LNCaP clone FGC (cell line): ENCODE results near the gene PYGB.
A peak's percentile ranks its signal among the peaks of the same experiment; 100 is the strongest.

Experiments used
- DNase-seq: peaks from one replicate; pipeline ENCODE4 v3.0.0-alpha.2; 2011; ENCODE audit warnings: low read depth
- H3K4me3 ChIP-seq: 2 replicates; pipeline ENCODE4 v1.5.1; 2011; ENCODE audit warnings: mild to moderate bottlenecking, low read depth, low read length, control low read depth
- TF ChIP-seq, protein P1 (sequence below): IDR thresholded peaks from 2 replicates; pipeline ENCODE4 v1.5.1; 2012; ENCODE audit warnings: mild to moderate bottlenecking; ENCODE audit not compliant: control insufficient read depth, insufficient read depth; ENCODE audit errors: extremely low read depth

PYGB gene

DNA sequence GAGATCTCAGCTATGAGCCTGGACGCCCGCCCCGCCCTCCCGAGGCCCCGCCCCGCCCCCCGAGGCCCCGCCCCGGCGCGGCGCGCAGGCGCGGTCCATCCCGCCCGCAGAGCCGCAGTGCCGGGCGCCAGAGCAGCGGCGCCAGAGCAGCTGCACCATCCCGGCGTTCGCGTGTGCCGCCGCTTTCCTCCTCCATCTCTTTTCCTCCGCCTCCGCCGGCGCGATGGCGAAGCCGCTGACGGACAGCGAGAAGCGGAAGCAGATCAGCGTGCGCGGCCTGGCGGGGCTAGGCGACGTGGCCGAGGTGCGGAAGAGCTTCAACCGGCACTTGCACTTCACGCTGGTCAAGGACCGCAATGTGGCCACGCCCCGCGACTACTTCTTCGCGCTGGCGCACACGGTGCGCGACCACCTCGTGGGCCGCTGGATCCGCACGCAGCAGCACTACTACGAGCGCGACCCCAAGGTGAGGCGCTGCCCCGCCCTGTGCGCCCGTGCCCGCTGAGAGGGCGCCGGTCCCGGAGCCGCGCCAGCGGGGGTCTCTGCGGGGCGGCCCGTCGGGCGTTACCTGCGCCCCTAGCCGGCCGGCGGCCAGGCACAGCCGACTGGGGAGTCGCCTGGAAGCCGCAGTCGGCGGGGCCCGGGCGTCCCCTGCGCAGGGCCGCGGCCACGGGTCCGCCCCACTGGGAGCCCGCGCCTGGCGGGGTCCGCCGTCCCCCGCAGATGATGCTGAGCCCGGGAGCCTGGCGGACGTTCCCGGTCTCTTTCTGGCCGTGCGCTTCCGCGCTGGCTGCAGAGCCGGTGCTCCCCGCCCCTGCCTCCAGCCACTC is at the start of gene PYGB:
Gene PYGB (plus strand): TSS at position 130 of the 830 bp plus-strand sequence. CDS start 94 bp downstream, at position 224.
- no peak for DNase-seq
- TF ChIP-seq, protein P1, sequence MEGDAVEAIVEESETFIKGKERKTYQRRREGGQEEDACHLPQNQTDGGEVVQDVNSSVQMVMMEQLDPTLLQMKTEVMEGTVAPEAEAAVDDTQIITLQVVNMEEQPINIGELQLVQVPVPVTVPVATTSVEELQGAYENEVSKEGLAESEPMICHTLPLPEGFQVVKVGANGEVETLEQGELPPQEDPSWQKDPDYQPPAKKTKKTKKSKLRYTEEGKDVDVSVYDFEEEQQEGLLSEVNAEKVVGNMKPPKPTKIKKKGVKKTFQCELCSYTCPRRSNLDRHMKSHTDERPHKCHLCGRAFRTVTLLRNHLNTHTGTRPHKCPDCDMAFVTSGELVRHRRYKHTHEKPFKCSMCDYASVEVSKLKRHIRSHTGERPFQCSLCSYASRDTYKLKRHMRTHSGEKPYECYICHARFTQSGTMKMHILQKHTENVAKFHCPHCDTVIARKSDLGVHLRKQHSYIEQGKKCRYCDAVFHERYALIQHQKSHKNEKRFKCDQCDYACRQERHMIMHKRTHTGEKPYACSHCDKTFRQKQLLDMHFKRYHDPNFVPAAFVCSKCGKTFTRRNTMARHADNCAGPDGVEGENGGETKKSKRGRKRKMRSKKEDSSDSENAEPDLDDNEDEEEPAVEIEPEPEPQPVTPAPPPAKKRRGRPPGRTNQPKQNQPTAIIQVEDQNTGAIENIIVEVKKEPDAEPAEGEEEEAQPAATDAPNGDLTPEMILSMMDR = no peak
- H3K4me3 ChIP-seq = peak within 1 kb of the TSS; percentile 75

DNA sequence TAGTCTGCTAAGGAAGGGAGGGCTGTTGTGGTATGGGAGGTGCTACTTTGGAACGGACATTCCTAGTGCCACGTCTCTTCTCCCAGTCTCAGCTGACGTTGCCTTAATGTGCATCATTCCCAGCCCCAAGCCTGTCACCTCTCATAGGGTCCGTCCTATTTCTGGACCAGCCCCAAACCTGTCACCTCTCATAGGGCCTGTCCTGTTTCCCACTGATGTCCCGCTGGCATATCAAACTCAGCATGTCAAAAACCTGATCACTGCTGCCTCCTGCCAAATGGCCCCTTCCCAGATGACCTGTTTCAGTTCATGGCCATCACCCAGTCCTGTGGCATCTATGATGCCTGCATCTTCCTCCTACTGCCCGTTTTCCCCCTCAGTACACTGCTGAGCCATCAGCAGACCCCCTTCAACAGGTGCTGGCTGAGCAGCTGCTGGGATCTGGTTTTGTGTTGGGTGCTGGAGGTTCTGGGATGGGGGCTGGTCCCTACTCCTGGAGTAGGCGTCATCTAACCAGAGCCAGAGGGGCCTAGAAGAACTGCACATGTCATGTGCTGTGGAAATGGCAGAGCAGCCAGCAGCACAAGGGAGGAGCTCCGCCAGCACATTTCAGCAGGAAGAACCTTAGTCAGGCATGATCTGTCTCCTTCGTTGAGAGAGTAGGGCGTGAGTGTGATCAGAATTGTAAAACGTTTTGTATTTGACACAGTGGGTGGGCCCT is 49.1 kb upstream of the PYGB start:
- no peak overlapping the region for H3K4me3 ChIP-seq
- DNase-seq = no peak
- TF ChIP-seq, protein P1 = no peak

DNA sequence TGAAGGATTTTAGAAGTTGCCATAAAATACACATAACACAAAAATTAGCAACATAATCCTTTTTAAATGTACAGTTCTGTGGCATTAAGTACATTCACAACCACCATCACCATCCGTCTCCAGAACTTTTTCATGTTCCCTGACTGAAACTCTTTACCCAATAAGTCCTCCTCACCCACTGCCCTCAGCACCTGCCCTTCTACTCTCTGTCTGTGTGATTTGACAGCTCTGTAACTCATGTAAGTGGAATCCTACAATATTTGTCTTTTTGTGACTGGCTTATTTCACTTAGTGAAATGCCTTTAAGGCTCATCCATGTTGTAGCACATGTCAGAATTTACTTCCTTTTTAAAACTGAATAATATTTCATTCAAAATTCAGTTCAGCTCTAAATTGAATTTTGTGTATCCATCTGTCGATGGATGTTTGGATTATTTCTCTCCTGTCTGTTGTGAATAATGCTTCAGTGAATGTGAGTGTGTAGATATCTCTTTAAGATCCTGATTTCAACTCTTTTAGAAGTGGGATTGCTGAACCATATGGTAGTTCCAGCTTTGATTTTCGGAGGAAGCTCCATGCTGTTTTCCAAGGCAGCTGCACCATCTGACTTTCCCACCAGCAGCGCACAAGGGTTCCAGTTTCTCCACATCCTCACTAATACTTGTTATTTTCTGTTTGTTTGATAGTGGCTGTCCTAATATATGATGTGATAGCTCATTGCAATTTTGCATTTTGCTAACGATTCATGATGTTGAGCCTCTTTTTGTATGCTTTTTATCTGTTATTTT is 48.2 kb upstream of the PYGB start:
- DNase-seq = no peak
- TF ChIP-seq, protein P1 = no peak
- H3K4me3 ChIP-seq = peak overlapping the region; percentile 21; the same call in 1 of the 2 replicates

DNA sequence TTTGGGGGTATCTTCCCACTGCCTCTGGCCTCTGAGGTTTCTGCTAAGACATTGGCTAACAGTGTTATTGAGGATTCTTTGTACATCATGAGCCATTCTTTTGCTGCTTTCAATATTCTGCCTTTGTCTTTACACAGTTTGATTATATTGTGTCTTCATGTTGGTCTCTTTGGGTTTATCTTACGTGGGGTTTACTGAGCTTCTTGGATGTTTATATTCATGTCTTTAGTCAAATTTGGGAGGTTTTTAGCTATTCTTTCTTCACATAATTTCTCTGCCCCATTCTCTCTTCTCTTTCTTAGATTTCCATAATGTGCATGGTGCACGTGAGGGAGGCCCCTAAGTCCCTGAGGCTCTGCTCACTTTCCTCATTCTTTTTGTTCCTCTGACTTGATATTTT is 44.8 kb upstream of the PYGB start:
- DNase-seq = no peak
- TF ChIP-seq, protein P1 = no peak
- H3K4me3 ChIP-seq = no peak overlapping the region

DNA sequence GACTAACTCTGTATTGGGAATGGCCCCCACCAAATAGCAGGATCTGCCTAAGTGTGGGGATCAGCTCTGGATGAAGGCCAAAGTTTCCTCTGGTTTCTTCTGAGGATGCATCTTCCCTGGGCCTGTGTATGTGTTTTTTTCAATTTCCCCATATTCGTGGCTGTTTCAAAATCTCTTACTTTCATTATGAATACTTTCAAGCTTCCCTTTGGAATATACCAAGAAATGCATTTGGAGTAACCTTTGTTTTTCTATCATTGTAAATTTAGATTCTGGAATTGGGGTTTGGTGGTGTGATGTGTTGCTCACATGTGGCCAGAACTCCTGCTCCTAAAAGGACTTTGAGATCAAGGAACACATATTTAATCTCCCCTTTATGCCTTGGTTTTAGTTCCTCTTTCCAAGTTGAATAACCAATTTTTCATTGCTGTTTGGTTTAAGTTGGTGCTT is 44.0 kb upstream of the PYGB start:
- DNase-seq = no peak
- no peak overlapping the region for H3K4me3 ChIP-seq
- TF ChIP-seq, protein P1 = no peak

DNA sequence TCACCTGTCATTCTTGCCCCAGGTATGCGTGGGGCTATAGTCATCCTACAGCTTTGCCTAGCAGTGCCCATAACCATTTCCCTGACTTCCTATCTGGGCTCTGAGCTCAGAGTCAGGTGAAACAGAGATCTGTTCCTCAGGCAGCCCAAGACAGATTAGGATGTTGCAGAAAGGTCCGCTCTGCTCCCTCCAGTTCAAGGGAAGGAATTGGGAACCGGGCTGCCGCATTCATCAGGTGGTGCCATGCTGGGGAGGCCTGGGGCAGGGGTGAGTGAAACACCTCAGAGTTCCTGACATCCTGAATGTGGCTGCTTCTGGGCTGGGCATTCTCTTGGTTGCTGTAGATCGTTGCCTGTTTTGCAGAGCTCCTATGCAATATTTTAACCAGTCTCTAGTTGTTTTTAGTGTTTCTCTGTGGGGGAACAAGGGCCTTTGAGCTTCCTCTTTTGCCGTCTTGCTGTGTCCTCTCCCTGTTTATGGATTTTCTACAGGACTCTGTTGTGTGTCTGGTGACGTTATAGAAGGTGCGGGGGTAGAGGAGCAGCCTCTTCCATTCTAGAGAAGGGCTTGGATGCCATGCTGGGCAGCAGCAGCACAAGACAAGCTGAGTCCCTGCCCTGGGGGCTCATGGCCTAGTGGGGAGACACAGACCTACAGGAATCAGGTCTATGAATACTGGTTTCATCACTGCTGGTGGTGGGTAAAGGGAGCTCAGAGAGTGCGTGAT is 43.2 kb upstream of the PYGB start:
- DNase-seq = no peak
- TF ChIP-seq, protein P1 = no peak

More for the DNA sequence above, 43.2 kb upstream of the PYGB start:
- H3K4me3 ChIP-seq = no peak overlapping the region
